Measurements from ENCODE around the gene SLC37A4. TPM values are rescaled to one million over a fixed set of nuclear protein-coding genes. Genes with fewer than 3 reads are reported as not detected.

SLC37A4 gene
- total and polyA plus RNA-seq, 2 of the 13 experiments (the other 11 are each of a cell fraction or from before 2014, with no cell fraction given) = 43.0 to 56.1 TPM

DNA sequence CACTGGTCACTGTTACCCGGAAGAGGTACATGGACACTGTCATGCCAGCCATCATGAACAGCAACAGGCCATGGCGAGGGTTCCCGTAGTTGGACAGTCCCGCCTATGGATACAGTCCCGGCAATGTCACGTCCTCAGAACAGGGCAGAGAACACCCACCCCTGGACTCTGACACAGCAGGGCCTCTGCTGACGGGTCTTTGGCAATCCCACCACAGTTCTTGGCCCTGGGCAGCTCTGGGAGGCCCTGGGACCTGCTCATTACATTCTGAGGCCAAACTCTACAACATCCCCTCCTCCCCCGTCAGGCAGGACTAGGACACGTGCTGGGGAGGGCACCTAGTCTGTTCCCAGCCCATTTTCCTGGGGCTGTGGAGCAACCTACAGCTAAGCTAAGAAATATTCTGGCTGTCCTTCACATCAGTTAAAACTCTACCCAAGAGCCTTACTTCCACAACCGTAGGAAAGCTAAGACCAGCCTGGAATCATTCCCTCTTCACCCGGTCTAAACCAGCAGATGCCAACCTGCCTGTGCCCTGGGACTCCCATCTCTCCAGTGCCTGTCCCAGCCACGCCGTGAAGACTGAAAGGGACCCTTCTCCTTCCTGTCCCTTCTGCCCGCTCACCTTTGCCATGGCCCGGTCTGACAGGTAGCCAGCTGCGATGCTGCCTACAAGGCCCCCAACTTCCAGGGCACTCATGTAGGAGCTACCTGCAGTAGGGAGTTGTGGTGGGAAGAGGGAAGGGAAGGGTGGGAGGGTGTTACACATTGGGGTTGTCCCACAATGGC, 4.5 kb downstream of the SLC37A4 start (continued):
- TF ChIP-seq DDIT3 (CRISPR knock-in tag; IDR thresholded peaks at IDR 0.05) (no peak), EZH2 (conservative IDR thresholded peaks at IDR 0.05; ENCODE audit: low read depth, low read length) (no peak), CEBPB (IDR thresholded peaks at IDR 0.05; ENCODE audit: borderline replicate concordance, low read depth, low read length) (peak; percentile 60; the same call in 1 of the 2 replicates), ZSCAN5A (CRISPR knock-in tag; IDR thresholded peaks at IDR 0.05; ENCODE audit: borderline replicate concordance) (no peak), ZHX1 (CRISPR knock-in tag; IDR thresholded peaks at IDR 0.05; ENCODE audit: low read depth) (0 out of 2 replicates have a peak, but pooled peaks have one; percentile 24), FOXA3 (CRISPR knock-in tag; IDR thresholded peaks at IDR 0.05) (no peak), CCAR2 (optimal IDR thresholded peaks at IDR 0.05; ENCODE audit: low read depth, low read length) (no peak), KDM6A (CRISPR knock-in tag; IDR thresholded peaks at IDR 0.05; ENCODE audit: low read depth) (0 out of 2 replicates have a peak, but pooled peaks have one; percentile 23), ZNF326 (CRISPR knock-in tag; IDR thresholded peaks at IDR 0.05; ENCODE audit: borderline replicate concordance) (no peak), ZNF513 (CRISPR knock-in tag; conservative IDR thresholded peaks at IDR 0.05) (no peak), ZNF629 (CRISPR knock-in tag; conservative IDR thresholded peaks at IDR 0.05) (no peak), ARID2 (CRISPR knock-in tag; IDR thresholded peaks at IDR 0.05; ENCODE audit: borderline replicate concordance) (no peak), ZNF430 (CRISPR knock-in tag; IDR thresholded peaks at IDR 0.05) (0 out of 2 replicates have a peak, but pooled peaks have one; percentile 10), HNF4A (CRISPR knock-in tag; IDR thresholded peaks at IDR 0.05) (peak; percentile 69), ZNF234 (CRISPR knock-in tag; conservative IDR thresholded peaks at IDR 0.05) (no peak), ZBTB38 (CRISPR knock-in tag; IDR thresholded peaks at IDR 0.05) (peak; percentile 82)
- TF ChIP-seq, protein P1, sequence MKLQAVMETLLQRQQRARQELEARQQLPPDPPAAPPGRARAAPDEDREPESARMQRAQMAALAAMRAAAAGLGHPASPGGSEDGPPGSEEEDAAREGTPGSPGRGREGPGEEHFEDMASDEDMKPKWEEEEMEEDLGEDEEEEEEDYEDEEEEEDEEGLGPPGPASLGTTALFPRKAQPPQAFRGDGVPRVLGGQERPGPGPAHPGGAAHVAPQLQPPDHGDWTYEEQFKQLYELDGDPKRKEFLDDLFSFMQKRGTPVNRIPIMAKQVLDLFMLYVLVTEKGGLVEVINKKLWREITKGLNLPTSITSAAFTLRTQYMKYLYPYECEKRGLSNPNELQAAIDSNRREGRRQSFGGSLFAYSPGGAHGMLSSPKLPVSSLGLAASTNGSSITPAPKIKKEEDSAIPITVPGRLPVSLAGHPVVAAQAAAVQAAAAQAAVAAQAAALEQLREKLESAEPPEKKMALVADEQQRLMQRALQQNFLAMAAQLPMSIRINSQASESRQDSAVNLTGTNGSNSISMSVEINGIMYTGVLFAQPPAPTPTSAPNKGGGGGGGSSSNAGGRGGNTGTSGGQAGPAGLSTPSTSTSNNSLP (IDR thresholded peaks at IDR 0.05; ENCODE audit: low read depth, low read length) = no peak
- TF ChIP-seq, protein P2, sequence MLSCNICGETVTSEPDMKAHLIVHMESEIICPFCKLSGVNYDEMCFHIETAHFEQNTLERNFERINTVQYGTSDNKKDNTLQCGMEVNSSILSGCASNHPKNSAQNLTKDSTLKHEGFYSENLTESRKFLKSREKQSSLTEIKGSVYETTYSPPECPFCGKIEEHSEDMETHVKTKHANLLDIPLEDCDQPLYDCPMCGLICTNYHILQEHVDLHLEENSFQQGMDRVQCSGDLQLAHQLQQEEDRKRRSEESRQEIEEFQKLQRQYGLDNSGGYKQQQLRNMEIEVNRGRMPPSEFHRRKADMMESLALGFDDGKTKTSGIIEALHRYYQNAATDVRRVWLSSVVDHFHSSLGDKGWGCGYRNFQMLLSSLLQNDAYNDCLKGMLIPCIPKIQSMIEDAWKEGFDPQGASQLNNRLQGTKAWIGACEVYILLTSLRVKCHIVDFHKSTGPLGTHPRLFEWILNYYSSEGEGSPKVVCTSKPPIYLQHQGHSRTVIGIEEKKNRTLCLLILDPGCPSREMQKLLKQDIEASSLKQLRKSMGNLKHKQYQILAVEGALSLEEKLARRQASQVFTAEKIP (CRISPR knock-in tag; IDR thresholded peaks at IDR 0.05; ENCODE audit: borderline replicate concordance) = no peak

Measured in HepG2 (cell line).